GM23248 (cell line): ENCODE results near the gene KLHL22.

Experiments used
- EZH2 ChIP-seq: fragments of 200-600 bp; sonication (generic); IDR thresholded peaks from 2 replicates; pipeline ENCODE4 v1.6.1; 2018; ENCODE audit warnings: antibody characterized with exemption, mild to moderate bottlenecking; ENCODE audit not compliant: insufficient read depth, poor library complexity, severe bottlenecking
- EZH2phosphoT487 ChIP-seq: fragments of 200-600 bp; sonication (generic); IDR thresholded peaks from 2 replicates; pipeline ENCODE4 v1.6.1; 2018; ENCODE audit warnings: antibody characterized with exemption, moderate library complexity, mild to moderate bottlenecking, low read depth; ENCODE audit not compliant: insufficient read depth

DNA sequence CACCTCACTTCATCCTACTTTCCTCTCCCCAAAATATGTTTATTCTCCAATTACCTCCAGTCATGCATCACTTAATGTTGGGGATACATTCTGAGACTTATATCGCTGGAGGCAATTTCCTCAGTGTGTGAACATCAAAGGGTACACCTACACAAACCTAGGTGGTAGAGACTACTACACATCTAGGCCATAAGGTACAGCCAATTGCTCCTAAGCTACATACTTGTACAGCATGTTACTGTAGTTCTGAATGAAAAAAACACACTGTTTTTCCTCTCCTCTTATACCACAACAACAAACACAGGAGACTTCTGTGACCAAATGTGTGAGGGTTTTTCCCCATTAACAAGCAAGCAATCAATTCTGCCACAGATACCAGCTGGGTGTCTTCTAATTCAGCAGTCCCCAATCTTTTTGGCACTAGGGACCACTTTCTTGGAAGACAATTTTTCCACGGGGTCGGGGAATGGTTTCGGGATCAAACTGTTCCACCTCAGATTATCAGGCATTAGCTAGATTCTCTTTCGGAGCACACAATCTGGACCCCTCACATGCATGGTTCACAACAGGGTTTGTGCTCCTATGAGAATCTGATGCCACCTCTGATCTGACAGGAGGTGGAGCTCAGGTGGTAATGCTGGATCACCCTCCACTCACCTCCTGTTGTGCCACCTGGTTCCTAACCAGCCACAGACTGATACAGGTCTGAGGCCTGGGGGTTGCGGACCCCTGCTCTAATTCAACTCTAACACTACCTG lies 5.2 kb downstream of the KLHL22 start:
- no peak for TF ChIP-seq EZH2phosphoT487
- TF ChIP-seq EZH2 = no peak
